Measurements from ENCODE around the gene MIPOL1. TPM values are rescaled to one million over a fixed set of nuclear protein-coding genes. Genes with fewer than 3 reads are reported as not detected.

MIPOL1 gene
- total and polyA plus RNA-seq, 9 of the 15 experiments (the other 6 are each of a cell fraction or from before 2014, with no cell fraction given) = 6.7 to 21.9 (median 12.4) TPM

- TF ChIP-seq PML (IDR thresholded peaks at IDR 0.05; ENCODE audit: low read length) = 0 out of 2 replicates have a peak, but pooled peaks have one; percentile 15
- TF ChIP-seq DIDO1 (tag; IDR thresholded peaks at IDR 0.05; ENCODE audit: low read depth) = no peak
- no peak for TF ChIP-seq CHD1 (IDR thresholded peaks at IDR 0.05; ENCODE audit: low read length)
- TF ChIP-seq SMAD3 (CRISPR knock-in tag; conservative IDR thresholded peaks at IDR 0.05) = no peak
- no peak for TF ChIP-seq ZNF121 (CRISPR knock-in tag; conservative IDR thresholded peaks at IDR 0.05)
- no peak for TF ChIP-seq CTCF (IDR thresholded peaks at IDR 0.05 in 2 of 3, conservative IDR thresholded peaks at IDR 0.05 in 1 of 3; ENCODE audit: insufficient read depth in 2 of 3, low read depth in 1 of 3, low read length in 3 of 3)
- TF ChIP-seq ADNP (tag; IDR thresholded peaks at IDR 0.05) = no peak
- TF ChIP-seq CC2D1A (IDR thresholded peaks at IDR 0.05) = no peak
- TF ChIP-seq, protein P1, sequence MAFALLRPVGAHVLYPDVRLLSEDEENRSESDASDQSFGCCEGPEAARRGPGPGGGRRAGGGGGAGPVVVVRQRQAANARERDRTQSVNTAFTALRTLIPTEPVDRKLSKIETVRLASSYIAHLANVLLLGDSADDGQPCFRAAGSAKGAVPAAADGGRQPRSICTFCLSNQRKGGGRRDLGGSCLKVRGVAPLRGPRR (CRISPR knock-in tag; IDR thresholded peaks at IDR 0.05) = no peak
- TF ChIP-seq ASH1L (IDR thresholded peaks at IDR 0.05; ENCODE audit: borderline replicate concordance, low read depth, partially characterized antibody) = no peak
- TF ChIP-seq ZNF3 (CRISPR knock-in tag; IDR thresholded peaks at IDR 0.05) = no peak
- no peak for TF ChIP-seq SIN3B (IDR thresholded peaks at IDR 0.05; ENCODE audit: low read depth)
- TF ChIP-seq BRD4 (IDR thresholded peaks at IDR 0.05) = no peak
- TF ChIP-seq ZNF134 (CRISPR knock-in tag; conservative IDR thresholded peaks at IDR 0.05) = no peak
- TF ChIP-seq RBM17 (IDR thresholded peaks at IDR 0.05; ENCODE audit: borderline replicate concordance, low read depth, low read length) = no peak
- no peak for TF ChIP-seq SMC3 (conservative IDR thresholded peaks at IDR 0.05; ENCODE audit: insufficient read depth, low read depth, low read length)
- TF ChIP-seq ZBTB11 (CRISPR knock-in tag; IDR thresholded peaks at IDR 0.05) = 0 out of 6 replicates have a peak, but pooled peaks of 1 of the 3 experiments have one; percentile 78
- no peak for TF ChIP-seq MITF (IDR thresholded peaks at IDR 0.05)
- TF ChIP-seq ZEB2 (IDR thresholded peaks at IDR 0.05) = no peak
- TF ChIP-seq FOXJ2 (tag; IDR thresholded peaks at IDR 0.05) = 0 out of 2 replicates have a peak, but pooled peaks have one; percentile 28
- TF ChIP-seq ZNF778 (CRISPR knock-in tag; IDR thresholded peaks at IDR 0.05) = no peak
These were observed 26.1 kb upstream of the MIPOL1 start (continued) for GRCh38 chr14:37171678-37172023.

Measured in K562 (cell line).